Measurements from ENCODE around the gene MAP3K20. TPM values are rescaled to one million over a fixed set of nuclear protein-coding genes. Genes with fewer than 3 reads are reported as not detected.

The MAP3K20 gene
- total and polyA plus RNA-seq, 2 of the 8 experiments (the other 6 are each of a cell fraction or from before 2014, with no cell fraction given): 3.1 to 11.1 TPM

DNA sequence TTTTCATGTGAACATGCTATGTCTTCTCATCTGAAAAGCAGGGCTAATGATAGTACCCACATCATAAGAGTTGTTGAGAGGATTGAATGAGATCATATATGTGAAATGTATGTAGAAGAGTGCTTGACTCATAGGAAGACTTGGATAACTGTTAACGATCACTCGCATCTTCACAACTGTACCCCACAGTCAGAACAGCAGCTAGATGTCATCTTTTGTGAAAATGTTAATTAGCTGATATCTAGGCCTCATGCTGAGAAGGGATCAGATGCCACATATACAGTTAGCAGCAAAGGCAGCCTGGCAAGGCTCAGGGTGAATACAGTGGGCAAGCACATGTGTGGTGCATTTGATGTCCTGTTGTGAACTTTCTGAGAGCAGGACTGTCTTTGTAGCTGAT, 24.2 kb downstream of the MAP3K20 start (continued):
- TF ChIP-seq EP300 (IDR thresholded peaks at IDR 0.05; ENCODE audit: borderline replicate concordance in 1 of 2, low read depth in 2 of 2, low read length in 2 of 2): no peak

Measured in H1 (cell line).